Caco-2 (cell line): ENCODE measurements around the gene RPUSD1. TPM values are rescaled to one million over a fixed set of nuclear protein-coding genes. Genes with fewer than 3 reads are reported as not detected.
"Not testable (repeated sequence)": the region's sequence is repeated elsewhere in the genome, so short reads cannot be mapped to it uniquely, and the experiment has no call there.

Experiments used
- BruUV-seq: library from RNA; stranded (reverse); fragments of 400-500 nt; replicated peaks from 2 replicates; lab custom pipeline; 2021; lab: Mats Ljungman, UMichigan
- CTCF ChIA-PET: fragments of 300-600 bp; sonication (Branson Sonifier 250); formaldehyde crosslinking; loops from one replicate; lab custom pipeline; 2022; ENCODE audit warnings: antibody characterized with exemption; lab: Charles Lee
- POLR2A ChIA-PET: fragments of 300-600 bp; sonication (Branson Sonifier 250); formaldehyde crosslinking; loops from one replicate; lab custom pipeline; 2022; ENCODE audit warnings: antibody characterized with exemption; lab: Charles Lee
- DNase-seq, 2 experiments: peaks; one replicate each; pipeline versions ENCODE4 v3.0.0 to v3.0.0-alpha.2; 2020 to 2022
- H3K27me3 ChIP-seq: replicated peaks from 2 replicates; pipeline ENCODE4 v1.6.0; 2011; ENCODE audit warnings: low read length; ENCODE audit not compliant: control insufficient read depth, insufficient read depth
- H3K36me3 ChIP-seq: 2 replicates; pipeline ENCODE4 v1.5.1; 2011; ENCODE audit warnings: low read length; ENCODE audit not compliant: control insufficient read depth, insufficient read depth
- H3K4me1 ChIP-seq: fragments of 250-450 bp; sonication (Bioruptor Pico); 2 replicates; pipeline ENCODE4 v1.5.1; 2020; ENCODE audit warnings: mild to moderate bottlenecking
- H3K4me3 ChIP-seq: 2 replicates; pipeline ENCODE4 v1.5.1; 2011; ENCODE audit warnings: low read depth, mild to moderate bottlenecking, control low read depth, low read length
- H3K9me3 ChIP-seq: fragments of 250-450 bp; sonication (Bioruptor Pico); 2 replicates; pipeline ENCODE4 v1.5.1; 2020; ENCODE audit warnings: mild to moderate bottlenecking, moderate library complexity
- H3K27ac Mint-ChIP-seq: one replicate; pipeline ENCODE4 v1.8.0; 2022; ENCODE audit warnings: mixed read lengths; ENCODE audit not compliant: unreplicated experiment
- H3K27me3 Mint-ChIP-seq: one replicate; pipeline ENCODE4 v1.8.0; 2022; ENCODE audit warnings: mixed read lengths; ENCODE audit not compliant: insufficient read depth, unreplicated experiment
- H3K36me3 Mint-ChIP-seq: one replicate; pipeline ENCODE4 v1.8.0; 2022; ENCODE audit warnings: mild to moderate bottlenecking, mixed read lengths; ENCODE audit not compliant: insufficient read depth, unreplicated experiment
- H3K4me1 Mint-ChIP-seq: one replicate; pipeline ENCODE4 v1.8.0; 2022; ENCODE audit warnings: low read depth, mixed read lengths; ENCODE audit not compliant: unreplicated experiment
- H3K4me3 Mint-ChIP-seq: one replicate; pipeline ENCODE4 v1.8.0; 2022; ENCODE audit warnings: mild to moderate bottlenecking, moderate library complexity, mixed read lengths; ENCODE audit not compliant: unreplicated experiment
- H3K9me3 Mint-ChIP-seq: one replicate; pipeline ENCODE4 v1.8.0; 2022; ENCODE audit warnings: mixed read lengths; ENCODE audit not compliant: unreplicated experiment
- intact Hi-C: fragments of 100-400 bp; cut with micrococcal nuclease; formaldehyde crosslinking; loops from one replicate; pipeline ENCODE4 v1.10.0; 2022; ENCODE audit not compliant: unreplicated experiment
- total RNA-seq: library from RNA; stranded (reverse); gene quantifications from 2 replicates; pipeline ENCODE4 v1.2.3, GENCODE V29; 2022
- TF ChIP-seq, protein P1 (sequence below), 2 experiments: fragments of 200-600 bp in 1 of 2; IDR thresholded peaks; 1 replicate in 1 of 2; 2 replicates in 1 of 2; pipeline versions ENCODE4 v1.5.1 to v1.8.0; 2011 to 2022; ENCODE audit warnings: antibody characterized with exemption in 1 of 2, control low read depth in 1 of 2, inconsistent platforms in 1 of 2, low read depth in 1 of 2, low read length in 1 of 2, mild to moderate bottlenecking in 1 of 2, moderate library complexity in 1 of 2; ENCODE audit not compliant: insufficient read depth in 1 of 2, severe bottlenecking in 1 of 2, unreplicated experiment in 1 of 2

The RPUSD1 gene
- total RNA-seq, 1 experiment from 2014 or later, result 44.0 TPM

DNA sequence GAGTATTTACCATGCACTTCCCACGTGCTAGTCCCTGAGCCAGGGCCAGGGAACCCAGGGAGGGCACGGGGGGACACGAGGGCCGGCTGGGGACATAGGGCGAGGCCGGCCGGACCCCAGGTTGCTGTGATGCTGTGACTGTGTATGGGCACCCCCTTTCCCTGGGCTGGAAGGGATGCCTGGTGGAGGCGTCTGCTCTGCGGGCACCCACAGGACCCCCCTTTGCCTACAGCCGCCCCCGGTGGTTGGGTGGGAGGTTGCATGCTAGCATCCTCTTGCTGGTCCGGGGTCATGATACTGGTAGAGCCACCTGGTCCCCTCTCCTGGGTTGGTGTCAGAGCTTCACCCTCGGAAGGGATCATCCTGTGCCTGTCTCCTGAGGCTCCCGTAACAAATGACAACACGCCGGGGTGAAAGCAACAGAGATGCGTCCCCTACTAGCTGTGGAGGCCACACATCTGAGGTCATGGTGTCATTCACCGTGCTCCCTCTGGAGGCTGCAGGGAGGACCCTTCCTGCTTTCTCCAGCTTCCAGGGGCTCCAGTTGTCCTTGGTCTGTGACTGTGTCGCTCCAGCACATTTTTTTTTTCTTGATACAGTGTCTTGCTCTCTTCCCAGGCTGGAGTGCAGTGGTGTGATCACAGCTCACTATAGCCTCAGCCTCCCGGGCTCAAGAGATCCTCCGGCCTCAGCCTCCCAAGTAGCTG, 44.2 kb downstream of the RPUSD1 start:
- intact Hi-C loops, result loop anchor here (5.0 kb wide), 1 partner anchor 43 kb away; the partner anchor contains the start of genes CHTF18 and RPUSD1
- no peaks in the 10 kb centered on the region for H3K9me3 ChIP-seq
- CTCF ChIA-PET, result interaction anchor here (0.7 kb wide), 2 partner anchors 16 to 43 kb away, joined by 5 to 6 read pairs; no protein-coding TSS in a partner anchor

DNA sequence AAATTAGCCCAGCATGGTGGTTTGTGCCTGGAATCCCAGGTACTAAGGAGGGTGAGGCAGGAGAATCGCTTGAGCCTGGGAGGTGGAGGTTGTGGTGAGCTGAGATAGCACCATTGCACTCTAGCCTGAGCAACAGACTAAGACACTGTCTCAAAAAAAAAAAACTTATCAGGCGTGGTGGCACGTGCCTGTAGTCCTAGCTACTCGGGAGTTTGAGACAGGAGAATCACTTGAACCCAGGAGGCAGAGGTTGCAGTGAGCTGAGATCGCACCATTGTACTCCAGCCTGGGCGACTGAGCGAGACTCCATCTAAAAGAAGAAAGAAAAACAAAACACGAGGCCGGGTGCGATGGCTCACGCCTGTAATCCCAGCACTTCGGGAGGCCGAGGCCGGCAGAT, 45.3 kb downstream of the RPUSD1 start:
- H3K4me3 Mint-ChIP-seq, H3K4me3 ChIP-seq, H3K9me3 Mint-ChIP-seq, H3K27ac Mint-ChIP-seq, H3K27me3 Mint-ChIP-seq, CTCF ChIA-PET, BruUV-seq, POLR2A ChIA-PET, H3K27me3 ChIP-seq, H3K9me3 ChIP-seq, DNase-seq, H3K4me1 ChIP-seq, H3K4me1 Mint-ChIP-seq, H3K36me3 ChIP-seq: not testable (repeated sequence)
- H3K36me3 Mint-ChIP-seq, result peaks cover 11% of the 10 kb centered on the region
- intact Hi-C loops, result loop anchor here (5.0 kb wide), 1 partner anchor 44 kb away; the partner anchor contains the start of genes CHTF18 and RPUSD1

More for the DNA sequence above, 44.2 kb downstream of the RPUSD1 start:
- Mint-ChIP-seq H3K4me1 (no peaks in the 10 kb centered on the region), H3K27ac (no peak overlapping the region), H3K9me3 (no peaks in the 10 kb centered on the region), H3K36me3 (peaks cover 7% of the 10 kb centered on the region), H3K4me3 (no peak overlapping the region), H3K27me3 (no peaks in the 10 kb centered on the region)
- Histone ChIP-seq H3K4me1 (no peaks in the 10 kb centered on the region), H3K36me3 (no peaks in the 10 kb centered on the region), H3K27me3 (no peaks in the 10 kb centered on the region), H3K4me3 (no peak overlapping the region)
- BruUV-seq, result no TSS peak
- DNase-seq, result no peak
- POLR2A ChIA-PET, result interaction anchor here (0.7 kb wide), 1 partner anchor 62 kb away, joined by 5 read pairs; no protein-coding TSS in a partner anchor
- TF ChIP-seq, protein P1, sequence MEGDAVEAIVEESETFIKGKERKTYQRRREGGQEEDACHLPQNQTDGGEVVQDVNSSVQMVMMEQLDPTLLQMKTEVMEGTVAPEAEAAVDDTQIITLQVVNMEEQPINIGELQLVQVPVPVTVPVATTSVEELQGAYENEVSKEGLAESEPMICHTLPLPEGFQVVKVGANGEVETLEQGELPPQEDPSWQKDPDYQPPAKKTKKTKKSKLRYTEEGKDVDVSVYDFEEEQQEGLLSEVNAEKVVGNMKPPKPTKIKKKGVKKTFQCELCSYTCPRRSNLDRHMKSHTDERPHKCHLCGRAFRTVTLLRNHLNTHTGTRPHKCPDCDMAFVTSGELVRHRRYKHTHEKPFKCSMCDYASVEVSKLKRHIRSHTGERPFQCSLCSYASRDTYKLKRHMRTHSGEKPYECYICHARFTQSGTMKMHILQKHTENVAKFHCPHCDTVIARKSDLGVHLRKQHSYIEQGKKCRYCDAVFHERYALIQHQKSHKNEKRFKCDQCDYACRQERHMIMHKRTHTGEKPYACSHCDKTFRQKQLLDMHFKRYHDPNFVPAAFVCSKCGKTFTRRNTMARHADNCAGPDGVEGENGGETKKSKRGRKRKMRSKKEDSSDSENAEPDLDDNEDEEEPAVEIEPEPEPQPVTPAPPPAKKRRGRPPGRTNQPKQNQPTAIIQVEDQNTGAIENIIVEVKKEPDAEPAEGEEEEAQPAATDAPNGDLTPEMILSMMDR (IDR thresholded peaks at IDR 0.05; ENCODE audit: insufficient read depth in 1 of 2, low read depth in 1 of 2, low read length in 1 of 2, severe bottlenecking in 1 of 2, unreplicated experiment in 1 of 2), result peak; percentile 25 to 37

DNA sequence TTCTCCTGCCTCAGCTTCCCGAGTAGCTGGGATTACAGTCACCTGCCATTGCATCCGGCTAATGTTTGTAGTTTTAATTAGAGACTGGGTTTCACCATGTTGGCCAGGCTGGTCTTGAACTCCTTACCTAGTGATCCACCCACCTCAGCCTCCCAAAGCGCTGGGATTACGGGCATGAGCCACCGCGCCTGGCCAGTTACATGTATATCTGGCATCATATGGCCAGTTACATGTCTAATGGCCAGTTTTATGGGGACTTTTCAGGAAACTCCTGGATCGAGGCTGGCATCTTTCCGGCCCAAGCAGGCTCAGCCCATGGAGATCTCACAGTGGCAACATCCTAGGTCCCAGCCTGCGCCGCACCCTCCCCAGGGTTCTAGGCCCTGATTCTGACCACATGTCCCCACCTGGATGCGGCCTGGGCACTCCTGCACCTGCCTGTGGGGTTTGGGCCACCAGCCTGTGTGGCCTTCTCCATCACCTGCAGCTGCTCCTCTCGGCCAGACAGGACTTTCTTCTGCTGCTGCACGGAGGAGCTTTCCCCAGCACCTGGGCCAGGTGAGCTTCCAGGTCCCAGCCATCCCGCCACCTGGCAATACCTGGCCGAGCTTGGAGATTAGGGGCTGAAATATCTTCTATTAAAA, 46.1 kb downstream of the RPUSD1 start:
- H3K36me3 ChIP-seq, result no peaks in the 10 kb centered on the region; the same call in 1 of the 2 replicates
- ChIA-PET POLR2A (interaction anchor here (1.6 kb wide), 1 partner anchor 46 kb away, joined by 10 read pairs; the partner anchor contains the start of genes CHTF18 and RPUSD1), CTCF (no interaction called here)
- intact Hi-C loops, result loop anchor here (5.0 kb wide), 1 partner anchor 45 kb away; the partner anchor contains the start of genes CHTF18 and RPUSD1
- TF ChIP-seq, protein P1 (IDR thresholded peaks at IDR 0.05; ENCODE audit: insufficient read depth in 1 of 2, low read depth in 1 of 2, low read length in 1 of 2, severe bottlenecking in 1 of 2, unreplicated experiment in 1 of 2), result no peak
- H3K4me1 ChIP-seq, result no peaks in the 10 kb centered on the region
- H3K27me3 ChIP-seq, result no peaks in the 10 kb centered on the region
- BruUV-seq, result no TSS peak
- H3K4me3 Mint-ChIP-seq, result peak overlapping the region; percentile 71
- no peaks in the 10 kb centered on the region for H3K4me1 Mint-ChIP-seq
- DNase-seq, result no peak
- no peaks in the 10 kb centered on the region for H3K27me3 Mint-ChIP-seq
- H3K4me3 ChIP-seq, result no peak overlapping the region
- no peak overlapping the region for H3K27ac Mint-ChIP-seq
- no peaks in the 10 kb centered on the region for H3K9me3 ChIP-seq
- H3K36me3 Mint-ChIP-seq, result peaks cover 19% of the 10 kb centered on the region
- no peaks in the 10 kb centered on the region for H3K9me3 Mint-ChIP-seq
